Gastrocnemius medialis (tissue), 4 donors: ENCODE results near the gene CFP. TPM values are rescaled to one million over a fixed set of nuclear protein-coding genes. Genes with fewer than 3 reads are reported as not detected.

Experiments
- ATAC-seq, 2 donors: fragments of 150-250 bp; one replicate each; pipeline ENCODE4 v1.9.1; 2016
- DNase-seq, 2 donors: peaks; one replicate each; pipeline ENCODE4 v3.0.0-alpha.2; 2019
- H3K27ac ChIP-seq, 4 donors: fragments of 200-600 bp; sonication (generic); 1 replicate in 1 of 4; 2 replicates in 3 of 4; pipeline ENCODE4 v1.5.1; 2016 to 2018; ENCODE audit warnings: mild to moderate bottlenecking in 2 of 4, moderate library complexity in 1 of 4
- H3K27me3 ChIP-seq, 3 donors: fragments of 200-600 bp; sonication (generic) in 2 of 3; 1 replicate in 1 of 3; 2 replicates in 2 of 3; pipeline versions ENCODE4 v1.5.1 to v1.6.0; 2016 to 2019; ENCODE audit warnings: mild to moderate bottlenecking in 1 of 3, moderate library complexity in 1 of 3
- H3K36me3 ChIP-seq, 2 donors: fragments of 200-600 bp; sonication (generic) in 1 of 2; one replicate each; pipeline ENCODE4 v1.5.1; 2017 to 2018
- H3K4me1 ChIP-seq, 2 donors: fragments of 200-600 bp; sonication (generic) in 1 of 2; one replicate each; pipeline ENCODE4 v1.5.1; 2016 to 2017; ENCODE audit warnings: mild to moderate bottlenecking in 2 of 2
- H3K4me3 ChIP-seq, 4 donors: fragments of 200-600 bp; sonication (generic) in 3 of 4; 1 replicate in 1 of 4; 2 replicates in 3 of 4; pipeline ENCODE4 v1.5.1; 2016 to 2019; ENCODE audit warnings: mild to moderate bottlenecking in 2 of 4
- H3K9me3 ChIP-seq, 3 donors: fragments of 200-600 bp; sonication (generic) in 2 of 3; 1 replicate in 1 of 3; 2 replicates in 2 of 3; pipeline ENCODE4 v1.5.1; 2016 to 2019
- POLR2A ChIP-seq, 2 donors: fragments of 450-650 bp; IDR thresholded peaks; one replicate each; pipeline ENCODE4 v1.6.1; 2017; ENCODE audit warnings: antibody characterized with exemption in 2 of 2, mild to moderate bottlenecking in 2 of 2, moderate library complexity in 2 of 2
- in situ Hi-C, 4 donors: fragments of 200-750 bp; cut with MboI; loops; one replicate each; pipeline versions ENCODE4 v1.15.0 to v1.8.0; 2017; ENCODE audit warnings: low sequenced_read_pairs in 4 of 4
- intact Hi-C: fragments of 100-400 bp; cut with DNase I; formaldehyde crosslinking; loops from one replicate; pipeline ENCODE4 v1.15.1; 2023; ENCODE audit warnings: low total_unique reads
- total RNA-seq, 4 donors: library from RNA; depleted of rRNA; stranded (reverse); fragments of >200 nt; gene quantifications; one replicate each; pipeline versions ENCODE4 v1.1.0 to v1.2.3, GENCODE V29; 2016
- TF ChIP-seq, protein P1 (sequence below), 5 experiments: fragments of 450-650 bp in 3 of 5; fragments of 200-600 bp in 2 of 5; sonication (generic) in 2 of 5; IDR thresholded peaks in 4 of 5; conservative IDR thresholded peaks in 1 of 5; 1 replicate in 4 of 5; 2 replicates in 1 of 5; pipeline ENCODE4 v1.5.1; 2016 to 2019; ENCODE audit warnings: antibody characterized with exemption in 5 of 5, mild to moderate bottlenecking in 3 of 5, moderate library complexity in 3 of 5

CFP gene
- total RNA-seq, 4 donors from 2014 or later: 0.51 to 3.8 (median 3.3) TPM; not detected in 1

DNA sequence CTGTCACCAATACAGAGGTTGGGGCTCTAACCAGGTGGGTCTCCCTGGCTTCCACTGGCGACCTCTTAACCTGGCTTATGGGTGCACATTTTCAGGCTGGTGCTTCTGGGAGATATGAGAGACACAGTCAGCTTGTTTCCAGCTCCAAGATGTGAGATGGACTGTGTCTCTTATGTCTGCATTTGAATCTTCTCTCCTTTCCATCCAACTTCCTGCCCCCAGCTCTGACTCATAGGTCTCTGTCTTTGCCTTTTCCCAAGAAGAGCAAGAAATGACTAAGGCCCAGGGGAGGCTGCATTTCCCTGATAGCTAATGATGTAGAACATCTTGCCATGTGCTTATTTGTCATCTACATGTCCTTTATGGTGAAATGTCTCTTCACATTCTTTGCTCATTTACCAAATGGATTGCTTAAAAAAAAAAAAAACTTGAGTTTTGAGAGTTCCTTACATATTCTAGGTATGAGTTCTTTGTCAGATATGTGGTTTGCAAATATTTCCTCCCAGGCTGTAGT is 32.5 kb upstream of the CFP start:
- in situ Hi-C loops: loop anchor here in 1 of 4 donors (25.0 kb wide), 1 partner anchor 175 kb away; the partner anchor contains the start of gene ZNF81
- Histone ChIP-seq H3K9me3 (no peaks in the 10 kb centered on the region), H3K27me3 (no peaks in the 10 kb centered on the region), H3K36me3 (peaks cover 0 to 4% of the 10 kb centered on the region in 2 donors), H3K4me3 (no peak overlapping the region), H3K27ac (no peak overlapping the region), H3K4me1 (no peaks in the 10 kb centered on the region)
- ATAC-seq (no peak), DNase-seq (peak in 1 of 2 donors; percentile 20)
- intact Hi-C loops: no loop called here
- TF ChIP-seq, protein P1, sequence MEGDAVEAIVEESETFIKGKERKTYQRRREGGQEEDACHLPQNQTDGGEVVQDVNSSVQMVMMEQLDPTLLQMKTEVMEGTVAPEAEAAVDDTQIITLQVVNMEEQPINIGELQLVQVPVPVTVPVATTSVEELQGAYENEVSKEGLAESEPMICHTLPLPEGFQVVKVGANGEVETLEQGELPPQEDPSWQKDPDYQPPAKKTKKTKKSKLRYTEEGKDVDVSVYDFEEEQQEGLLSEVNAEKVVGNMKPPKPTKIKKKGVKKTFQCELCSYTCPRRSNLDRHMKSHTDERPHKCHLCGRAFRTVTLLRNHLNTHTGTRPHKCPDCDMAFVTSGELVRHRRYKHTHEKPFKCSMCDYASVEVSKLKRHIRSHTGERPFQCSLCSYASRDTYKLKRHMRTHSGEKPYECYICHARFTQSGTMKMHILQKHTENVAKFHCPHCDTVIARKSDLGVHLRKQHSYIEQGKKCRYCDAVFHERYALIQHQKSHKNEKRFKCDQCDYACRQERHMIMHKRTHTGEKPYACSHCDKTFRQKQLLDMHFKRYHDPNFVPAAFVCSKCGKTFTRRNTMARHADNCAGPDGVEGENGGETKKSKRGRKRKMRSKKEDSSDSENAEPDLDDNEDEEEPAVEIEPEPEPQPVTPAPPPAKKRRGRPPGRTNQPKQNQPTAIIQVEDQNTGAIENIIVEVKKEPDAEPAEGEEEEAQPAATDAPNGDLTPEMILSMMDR (IDR thresholded peaks at IDR 0.05 in 4 of 5, conservative IDR thresholded peaks at IDR 0.05 in 1 of 5): no peak
- TF ChIP-seq POLR2A (IDR thresholded peaks at IDR 0.05): no peak

DNA sequence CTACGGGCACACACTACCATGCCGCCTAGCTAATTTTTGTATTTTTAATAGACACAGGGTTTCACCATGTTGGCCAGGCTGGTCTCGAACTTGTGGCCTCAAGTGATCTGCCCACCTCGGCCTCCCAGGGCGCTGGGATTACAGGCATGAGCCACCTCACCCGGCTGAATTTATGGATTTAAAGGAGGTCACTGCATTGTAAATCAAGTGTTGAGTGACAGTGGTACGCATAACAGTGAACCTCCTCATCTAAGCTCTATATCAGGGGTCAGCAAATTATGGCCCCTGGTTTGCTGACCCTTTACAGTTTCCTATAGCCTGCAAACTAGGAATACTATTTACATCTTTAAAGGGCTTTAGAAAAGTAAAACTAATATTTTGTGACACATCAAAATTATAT is 31.8 kb upstream of the CFP start:
- intact Hi-C loops (no loop called here), in situ Hi-C loops (loop anchor here in 1 of 4 donors (25.0 kb wide), 1 partner anchor 176 kb away; the partner anchor contains the start of gene ZNF81)
- H3K36me3 ChIP-seq: peaks cover 0 to 11% of the 10 kb centered on the region in 2 donors
- no peaks in the 10 kb centered on the region for H3K27me3 ChIP-seq
- H3K4me3 ChIP-seq: no peak overlapping the region
- ATAC-seq: no peak
- H3K9me3 ChIP-seq: no peaks in the 10 kb centered on the region
- DNase-seq: no peak
- no peaks in the 10 kb centered on the region for H3K4me1 ChIP-seq
- TF ChIP-seq, protein P1 (IDR thresholded peaks at IDR 0.05 in 4 of 5, conservative IDR thresholded peaks at IDR 0.05 in 1 of 5): no peak
- no peak for TF ChIP-seq POLR2A (IDR thresholded peaks at IDR 0.05)
- no peak overlapping the region for H3K27ac ChIP-seq

DNA sequence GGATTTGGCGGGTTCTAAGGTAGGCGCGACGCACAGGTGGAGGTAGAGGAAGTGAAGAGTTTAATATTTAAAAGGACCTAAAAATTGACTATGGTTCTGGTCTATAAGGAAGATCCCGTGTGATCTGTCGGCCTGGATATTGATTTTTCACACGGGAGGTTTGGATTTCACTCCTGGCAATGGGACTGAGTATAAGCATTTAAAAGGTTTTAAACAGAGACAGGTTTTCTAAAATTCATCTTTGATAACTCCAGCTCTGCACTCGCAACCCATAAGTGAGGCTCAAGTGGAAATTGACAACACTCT is 29.6 kb upstream of the CFP start:
- TF ChIP-seq POLR2A (IDR thresholded peaks at IDR 0.05): no peak
- TF ChIP-seq, protein P1 (IDR thresholded peaks at IDR 0.05 in 4 of 5, conservative IDR thresholded peaks at IDR 0.05 in 1 of 5): no peak
- Histone ChIP-seq H3K9me3 (no peaks in the 10 kb centered on the region), H3K27ac (peak overlapping the region; percentile 88 to 96 (median 92)), H3K27me3 (no peaks in the 10 kb centered on the region), H3K4me1 (no peaks in the 10 kb centered on the region), H3K36me3 (peaks cover 0 to 13% of the 10 kb centered on the region in 2 donors), H3K4me3 (peak overlapping the region; percentile 57 to 81 (median 70))
- no peak for ATAC-seq
- DNase-seq: no peak
- intact Hi-C loops (loop anchor here (2.0 to 10.0 kb wide), 6 partner anchors 99 to 427 kb away; partner anchors contain the start of genes ARAF, USP11, ZNF41 and ZNF81), in situ Hi-C loops (loop anchor here in 2 of 4 donors (10.0 to 25.0 kb wide), 2 partner anchors 95 to 178 kb away; partner anchors contain the start of genes ARAF (in 1 of the 2) and ZNF81 (in 1 of the 2))

DNA sequence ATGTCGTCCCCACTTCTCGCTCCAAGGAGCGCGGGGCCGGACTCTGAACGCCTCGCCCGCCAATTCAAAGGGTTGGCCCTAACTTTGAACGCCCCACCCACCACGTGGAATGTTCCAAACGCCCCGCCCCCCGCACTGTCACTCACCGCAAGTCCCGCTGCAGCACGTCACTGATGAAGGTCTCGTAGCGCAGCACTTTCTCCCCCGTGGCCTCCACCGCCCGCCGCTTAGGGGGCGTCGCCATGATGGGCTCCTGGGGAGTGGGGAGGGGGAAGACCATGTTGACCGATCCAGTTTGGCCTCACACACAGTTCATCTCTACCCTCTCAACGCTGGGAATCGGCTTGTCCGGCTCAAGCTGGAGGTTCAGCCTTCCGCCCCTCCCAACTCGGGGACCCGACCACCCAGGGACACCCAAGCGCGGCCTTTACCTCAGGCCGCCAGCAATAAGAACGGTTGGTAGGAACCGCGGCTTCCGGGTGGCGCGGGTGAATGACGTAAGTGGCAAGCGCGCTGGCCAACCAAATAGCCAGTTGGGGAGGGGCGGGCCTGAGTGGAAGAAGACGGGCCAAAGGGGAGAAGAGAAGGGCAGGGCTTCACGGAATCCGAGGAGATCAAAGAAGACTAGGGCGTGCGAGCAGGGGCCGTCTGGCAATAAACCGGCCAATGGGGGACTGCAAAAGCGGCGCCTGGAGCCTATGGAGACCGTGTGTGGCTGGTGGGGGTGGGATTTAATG is 29.1 kb upstream of the CFP start, which contains the start of gene UXT:
TSS of gene UXT (minus strand) at position 497 of the 737 bp plus-strand sequence. CDS start at position 244, 253 bp downstream.
- in situ Hi-C loops: loop anchor here in 2 of 4 donors (10.0 to 25.0 kb wide), 2 partner anchors 94 to 178 kb away; partner anchors contain the start of genes ARAF (in 1 of the 2) and ZNF81 (in 1 of the 2)
- peak; percentile 95 to 96 for ATAC-seq
- DNase-seq: peak; percentile 79 to 89
- TF ChIP-seq, protein P1 (IDR thresholded peaks at IDR 0.05 in 4 of 5, conservative IDR thresholded peaks at IDR 0.05 in 1 of 5): no peak
- peak; percentile 66 to 68 for TF ChIP-seq POLR2A (IDR thresholded peaks at IDR 0.05)
- Histone ChIP-seq H3K27me3 (no peaks in the 10 kb centered on the region), H3K36me3 (peaks cover 0 to 16% of the 10 kb centered on the region in 2 donors), H3K4me3 (peak within 1 kb of the TSS; percentile 57 to 81 (median 70)), H3K9me3 (no peaks in the 10 kb centered on the region), H3K4me1 (no peaks in the 10 kb centered on the region), H3K27ac (peak within 1 kb of the TSS; percentile 88 to 96 (median 92))
- intact Hi-C loops: loop anchor here (1.0 to 10.0 kb wide), 7 partner anchors 9 to 426 kb away; partner anchors contain the start of genes ARAF, ELK1, USP11 and ZNF41
